Measurements from ENCODE around the gene FAM221B.

Gene FAM221B

GRCh38 chr9:35814841-35815543 is 13.5 kb downstream of the FAM221B start, which contains the start of gene HINT2:
Gene HINT2 (minus strand): TSS chr9:35815042. CDS start chr9:35814979, 63 bp downstream.
- peak; percentile 100 for DNase-seq

- DNase-seq = peak; percentile 20
Observed at GRCh38 chr9:35814106-35814840, 14.3 kb downstream of the FAM221B start.

GRCh38 chr9:35813434-35814105 is 15.0 kb downstream of the FAM221B start:
- peak; percentile 21 for DNase-seq

GRCh38 chr9:35812025-35812602 is 16.4 kb downstream of the FAM221B start, which contains the start of gene SPAG8:
Gene SPAG8 (minus strand): TSS chr9:35812262. CDS start chr9:35812147, 115 bp downstream.
- peak; percentile 94 for DNase-seq

GRCh38 chr9:35811381-35812024 is 17.0 kb downstream of the FAM221B start:
- no peak for DNase-seq

GRCh38 chr9:35810122-35810521 is 18.4 kb downstream of the FAM221B start:
- DNase-seq = no peak

- no peak for DNase-seq
Observed at GRCh38 chr9:35808433-35808832, 20.1 kb downstream of the FAM221B start.

- no peak for DNase-seq
Observed at GRCh38 chr9:35806101-35806500, 22.4 kb downstream of the FAM221B start.

GRCh38 chr9:35801328-35802128 is 27.0 kb downstream of the FAM221B start:
- DNase-seq = no peak

- no peak for DNase-seq
Observed at GRCh38 chr9:35800530-35800929, 28.0 kb downstream of the FAM221B start.

GRCh38 chr9:35798658-35799374 is 29.7 kb downstream of the FAM221B start:
- DNase-seq = peak; percentile 37

- DNase-seq = peak; percentile 5
Observed at GRCh38 chr9:35797311-35798109, 31.0 kb downstream of the FAM221B start.

GRCh38 chr9:35795695-35796094 is 32.8 kb downstream of the FAM221B start:
- peak; percentile 9 for DNase-seq

- DNase-seq = no peak
Observed at GRCh38 chr9:35793461-35793860, 35.1 kb downstream of the FAM221B start.

- no peak for DNase-seq
Observed at GRCh38 chr9:35792826-35793225, 35.7 kb downstream of the FAM221B start.

GRCh38 chr9:35792024-35792813 is 36.3 kb downstream of the FAM221B start:
- no peak for DNase-seq

GRCh38 chr9:35791297-35791921 is 37.1 kb downstream of the FAM221B start, which contains the start of gene NPR2:
Gene NPR2 (plus strand): TSS chr9:35791591. CDS start chr9:35792409, 818 bp downstream.
- peak; percentile 5 for DNase-seq

All from kidney glomerular epithelial cell (primary cell).